GM23338 (cell line): ENCODE measurements around the gene SURF1.

Experiments
- CREB1 ChIP-seq: fragments of 250-450 bp; sonication (Bioruptor Pico); IDR thresholded peaks from 2 replicates; pipeline ENCODE4 v1.5.0; 2020; ENCODE audit warnings: low read depth, mild to moderate bottlenecking, moderate library complexity
- EZH2 ChIP-seq: fragments of 200-600 bp; sonication (generic); IDR thresholded peaks from one replicate; pipeline ENCODE4 v1.8.0; 2017; ENCODE audit warnings: antibody characterized with exemption, mild to moderate bottlenecking, low read depth; ENCODE audit not compliant: unreplicated experiment
- EZH2phosphoT487 ChIP-seq: fragments of 200-600 bp; sonication (generic); IDR thresholded peaks from one replicate; pipeline ENCODE4 v1.8.1; 2018; ENCODE audit warnings: antibody characterized with exemption; ENCODE audit not compliant: unreplicated experiment
- JUNB ChIP-seq: IDR thresholded peaks from one replicate; pipeline ENCODE4 v1.6.1; 2016; ENCODE audit warnings: antibody characterized with exemption; ENCODE audit not compliant: unreplicated experiment
- POLR2AphosphoS5 ChIP-seq: IDR thresholded peaks from 2 replicates; pipeline ENCODE4 v1.6.1; 2016; ENCODE audit warnings: antibody characterized with exemption, low read depth
- STAT1 ChIP-seq: IDR thresholded peaks from one replicate; pipeline ENCODE4 v1.6.1; 2016; ENCODE audit warnings: antibody characterized with exemption; ENCODE audit not compliant: unreplicated experiment
- ZNF114 ChIP-seq: fragments of 250-450 bp; sonication (Bioruptor Pico); IDR thresholded peaks from 2 replicates; pipeline ENCODE4 v1.5.0; 2020; ENCODE audit warnings: mild to moderate bottlenecking, moderate library complexity
- TF ChIP-seq, protein P1 (sequence below), 2 experiments: fragments of 200-600 bp in 1 of 2; sonication (generic) in 1 of 2; conservative IDR thresholded peaks; 2 replicates each; pipeline versions ENCODE4 v1.5.1 to v1.6.1; 2016 to 2017; ENCODE audit warnings: antibody characterized with exemption in 2 of 2, low read depth in 2 of 2, mild to moderate bottlenecking in 2 of 2, moderate library complexity in 1 of 2

- TF ChIP-seq STAT1 (no peak), POLR2AphosphoS5 (no peak), EZH2 (no peak), CREB1 (CRISPR knock-in tag) (no peak), EZH2phosphoT487 (no peak), JUNB (no peak), ZNF114 (no peak)
- TF ChIP-seq, protein P1, sequence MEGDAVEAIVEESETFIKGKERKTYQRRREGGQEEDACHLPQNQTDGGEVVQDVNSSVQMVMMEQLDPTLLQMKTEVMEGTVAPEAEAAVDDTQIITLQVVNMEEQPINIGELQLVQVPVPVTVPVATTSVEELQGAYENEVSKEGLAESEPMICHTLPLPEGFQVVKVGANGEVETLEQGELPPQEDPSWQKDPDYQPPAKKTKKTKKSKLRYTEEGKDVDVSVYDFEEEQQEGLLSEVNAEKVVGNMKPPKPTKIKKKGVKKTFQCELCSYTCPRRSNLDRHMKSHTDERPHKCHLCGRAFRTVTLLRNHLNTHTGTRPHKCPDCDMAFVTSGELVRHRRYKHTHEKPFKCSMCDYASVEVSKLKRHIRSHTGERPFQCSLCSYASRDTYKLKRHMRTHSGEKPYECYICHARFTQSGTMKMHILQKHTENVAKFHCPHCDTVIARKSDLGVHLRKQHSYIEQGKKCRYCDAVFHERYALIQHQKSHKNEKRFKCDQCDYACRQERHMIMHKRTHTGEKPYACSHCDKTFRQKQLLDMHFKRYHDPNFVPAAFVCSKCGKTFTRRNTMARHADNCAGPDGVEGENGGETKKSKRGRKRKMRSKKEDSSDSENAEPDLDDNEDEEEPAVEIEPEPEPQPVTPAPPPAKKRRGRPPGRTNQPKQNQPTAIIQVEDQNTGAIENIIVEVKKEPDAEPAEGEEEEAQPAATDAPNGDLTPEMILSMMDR (conservative IDR thresholded peaks at IDR 0.05; ENCODE audit: low read depth in 2 of 2): no peak
Measured at GRCh38 chr9:133371261-133371711, 15.0 kb upstream of the SURF1 start.
